Left lung (tissue), 10 donors: ENCODE data around the gene RAB5IF. TPM values are rescaled to one million over a fixed set of nuclear protein-coding genes. Genes with fewer than 3 reads are reported as not detected.

Experiments
- ATAC-seq: fragments of 200-7000 bp; cut with Tn5 transposase; one replicate; pipeline ENCODE4 v1.9.1; 2020; ENCODE audit warnings: moderate library complexity
- DNase-seq, 4 donors: peaks; one replicate each; pipeline ENCODE4 v3.0.0-alpha.2; 2013 to 2020
- H3K27ac ChIP-seq, 2 donors: fragments of 200-600 bp; sonication (generic) in 1 of 2; one replicate each; pipeline versions ENCODE4 v1.5.0 to v1.8.0; 2020 to 2021
- H3K27me3 ChIP-seq, 2 donors: fragments of 200-600 bp; sonication (generic) in 1 of 2; one replicate each; pipeline versions ENCODE4 v1.5.0 to v1.8.0; 2020 to 2021
- H3K36me3 ChIP-seq, 2 donors: fragments of 200-600 bp; sonication (generic) in 1 of 2; one replicate each; pipeline versions ENCODE4 v1.5.0 to v1.8.0; 2020 to 2021
- H3K4me1 ChIP-seq, 2 donors: fragments of 200-600 bp; one replicate each; pipeline ENCODE4 v1.8.0; 2021
- H3K4me3 ChIP-seq, 2 donors: fragments of 200-600 bp; sonication (generic) in 1 of 2; one replicate each; pipeline versions ENCODE4 v1.5.0 to v1.8.0; 2020 to 2021; ENCODE audit warnings: mild to moderate bottlenecking in 1 of 2
- H3K9me3 ChIP-seq, 2 donors: fragments of 200-600 bp; sonication (generic) in 1 of 2; one replicate each; pipeline versions ENCODE4 v1.5.0 to v1.8.0; 2020 to 2021
- intact Hi-C, 2 donors: fragments of 100-400 bp; cut with DNase I; formaldehyde crosslinking; loops; one replicate each; pipeline versions ENCODE4 v1.11.2 to v1.14.2; 2022
- polyA plus RNA-seq, 6 donors: library from polyadenylated mRNA; unstranded; fragments of 120-200 nt; gene quantifications; one replicate each; pipeline ENCODE4 v1.2.1, GENCODE V29; 2013; ENCODE audit not compliant: insufficient read length in 6 of 6
- total RNA-seq, 2 donors: library from RNA; stranded (reverse); fragmentation: NEBNext Ultra II Directional; extraction: Animal tissue kit (Norgen Biotek cat#: 25700); gene quantifications; one replicate each; pipeline ENCODE4 v1.2.1, GENCODE V29; 2021
- TF ChIP-seq, protein P1 (sequence below), 2 donors: fragments of 200-600 bp; sonication (generic) in 1 of 2; IDR thresholded peaks; one replicate each; pipeline versions ENCODE4 v1.5.0 to v1.8.0; 2021; ENCODE audit warnings: antibody characterized with exemption in 2 of 2
- donor health status: DM: no; HTN: yes; CAD: no.
- donor health status: DM: no; HTN: no; CAD: no.

Gene RAB5IF
- total and polyA plus RNA-seq, 8 donors, result 42.2 to 167 (median 48.3) TPM

- H3K4me3 ChIP-seq, result no peak overlapping the region
- no peak overlapping the region for H3K27ac ChIP-seq
- no peaks in the 10 kb centered on the region for H3K27me3 ChIP-seq
- no peaks in the 10 kb centered on the region for H3K4me1 ChIP-seq
- peaks cover 0 to 53% of the 10 kb centered on the region in 2 donors for H3K36me3 ChIP-seq
- intact Hi-C loops, result no loop called here
- no peak for ATAC-seq
- DNase-seq, result no peak
- no peaks in the 10 kb centered on the region for H3K9me3 ChIP-seq
- TF ChIP-seq, protein P1, sequence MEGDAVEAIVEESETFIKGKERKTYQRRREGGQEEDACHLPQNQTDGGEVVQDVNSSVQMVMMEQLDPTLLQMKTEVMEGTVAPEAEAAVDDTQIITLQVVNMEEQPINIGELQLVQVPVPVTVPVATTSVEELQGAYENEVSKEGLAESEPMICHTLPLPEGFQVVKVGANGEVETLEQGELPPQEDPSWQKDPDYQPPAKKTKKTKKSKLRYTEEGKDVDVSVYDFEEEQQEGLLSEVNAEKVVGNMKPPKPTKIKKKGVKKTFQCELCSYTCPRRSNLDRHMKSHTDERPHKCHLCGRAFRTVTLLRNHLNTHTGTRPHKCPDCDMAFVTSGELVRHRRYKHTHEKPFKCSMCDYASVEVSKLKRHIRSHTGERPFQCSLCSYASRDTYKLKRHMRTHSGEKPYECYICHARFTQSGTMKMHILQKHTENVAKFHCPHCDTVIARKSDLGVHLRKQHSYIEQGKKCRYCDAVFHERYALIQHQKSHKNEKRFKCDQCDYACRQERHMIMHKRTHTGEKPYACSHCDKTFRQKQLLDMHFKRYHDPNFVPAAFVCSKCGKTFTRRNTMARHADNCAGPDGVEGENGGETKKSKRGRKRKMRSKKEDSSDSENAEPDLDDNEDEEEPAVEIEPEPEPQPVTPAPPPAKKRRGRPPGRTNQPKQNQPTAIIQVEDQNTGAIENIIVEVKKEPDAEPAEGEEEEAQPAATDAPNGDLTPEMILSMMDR (IDR thresholded peaks at IDR 0.05), result no peak
These were observed 47.9 kb downstream of the RAB5IF start for GRCh38 chr20:36653456-36653855.

DNA sequence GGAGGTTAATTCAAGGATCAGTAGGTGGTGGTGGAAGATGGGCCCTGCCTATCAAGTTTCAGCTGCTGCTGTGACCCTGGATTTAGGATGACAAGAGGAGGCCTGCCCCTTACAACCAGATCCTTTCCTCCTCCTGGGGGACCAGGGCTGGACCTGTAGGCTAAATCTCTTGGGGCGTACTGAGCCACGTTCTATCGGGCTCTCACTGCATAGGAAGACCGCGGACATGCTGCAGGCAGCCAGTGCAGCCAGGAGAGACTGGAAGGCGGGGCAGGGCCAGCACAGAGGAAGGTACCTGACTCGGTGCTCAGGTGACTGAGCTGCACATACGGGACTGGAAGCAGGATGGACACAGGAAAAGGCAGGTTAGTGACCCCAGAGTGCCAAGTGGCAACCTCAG is 48.9 kb downstream of the RAB5IF start:
- intact Hi-C loops, result no loop called here
- no peak overlapping the region for H3K27ac ChIP-seq
- H3K4me1 ChIP-seq, result no peaks in the 10 kb centered on the region
- DNase-seq (no peak), ATAC-seq (no peak)
- H3K27me3 ChIP-seq, result no peaks in the 10 kb centered on the region
- TF ChIP-seq, protein P1 (IDR thresholded peaks at IDR 0.05), result no peak
- no peak overlapping the region for H3K4me3 ChIP-seq
- H3K36me3 ChIP-seq, result peaks cover 0 to 55% of the 10 kb centered on the region in 2 donors
- no peaks in the 10 kb centered on the region for H3K9me3 ChIP-seq

GRCh38 chr20:36655004-36655403 is 49.4 kb downstream of the RAB5IF start:
- TF ChIP-seq, protein P1 (IDR thresholded peaks at IDR 0.05), result no peak
- no peaks in the 10 kb centered on the region for H3K27me3 ChIP-seq
- no peak for ATAC-seq
- H3K27ac ChIP-seq, result no peak overlapping the region
- no peak for DNase-seq
- H3K4me3 ChIP-seq, result no peak overlapping the region
- intact Hi-C loops, result no loop called here
- H3K36me3 ChIP-seq, result peaks cover 0 to 60% of the 10 kb centered on the region in 2 donors
- H3K4me1 ChIP-seq, result no peaks in the 10 kb centered on the region
- H3K9me3 ChIP-seq, result no peaks in the 10 kb centered on the region

- DNase-seq (no peak), ATAC-seq (no peak)
- Histone ChIP-seq H3K27ac (no peak overlapping the region), H3K36me3 (peaks cover 0 to 58% of the 10 kb centered on the region in 2 donors), H3K9me3 (no peaks in the 10 kb centered on the region), H3K27me3 (no peaks in the 10 kb centered on the region), H3K4me1 (no peaks in the 10 kb centered on the region), H3K4me3 (no peak overlapping the region)
- TF ChIP-seq, protein P1 (IDR thresholded peaks at IDR 0.05), result no peak
- intact Hi-C loops, result no loop called here
These were observed 51.2 kb downstream of the RAB5IF start for GRCh38 chr20:36656733-36657132.

- TF ChIP-seq, protein P1 (IDR thresholded peaks at IDR 0.05), result no peak
- intact Hi-C loops, result no loop called here
These were observed 52.7 kb downstream of the RAB5IF start for GRCh38 chr20:36658300-36658699.

More at GRCh38 chr20:36658300-36658699, 52.7 kb downstream of the RAB5IF start:
- H3K27me3 ChIP-seq, result no peaks in the 10 kb centered on the region
- DNase-seq (no peak), ATAC-seq (no peak)
- no peak overlapping the region for H3K4me3 ChIP-seq
- no peak overlapping the region for H3K27ac ChIP-seq
- H3K9me3 ChIP-seq, result no peaks in the 10 kb centered on the region
- peaks cover 0 to 45% of the 10 kb centered on the region in 2 donors for H3K36me3 ChIP-seq
- H3K4me1 ChIP-seq, result peaks cover 0 to 7% of the 10 kb centered on the region in 2 donors

Other genes with a start within 250 kb of the RAB5IF start
- 100 to 1,000 TPM; 319 to 344 TPM for gene MYL9, start 64.3 kb upstream of the RAB5IF start, total RNA-seq
- gene MYL9, start 64.3 kb upstream of the RAB5IF start, polyA plus RNA-seq, result 100 to 1,000 TPM; 198 to 348 (median 234) TPM
- 10 to 100 TPM; 11.2 to 11.5 TPM for gene TGIF2, start 32.2 kb upstream of the RAB5IF start, total RNA-seq
- 10 to 100 TPM; 41.6 to 52.1 (median 43.7) TPM for gene TGIF2, start 32.2 kb upstream of the RAB5IF start, polyA plus RNA-seq
- gene SLA2, start 40.4 kb downstream of the RAB5IF start, total RNA-seq, result 1 to 10 TPM in 1 of 2 donors, under 1 TPM in 1; 0.87 to 1.8 TPM
- gene SLA2, start 40.4 kb downstream of the RAB5IF start, polyA plus RNA-seq, result 1 to 10 TPM in 4 of 6 donors, under 1 TPM in 2; 0.95 to 1.4 (median 1.1) TPM
- gene NDRG3, start 140.3 kb downstream of the RAB5IF start, total RNA-seq, result 10 to 100 TPM; 28.6 to 37.9 TPM
- 10 to 100 TPM; 30.9 to 41.2 (median 33.9) TPM for gene NDRG3, start 140.3 kb downstream of the RAB5IF start, polyA plus RNA-seq
- gene DSN1, start 168.0 kb downstream of the RAB5IF start, total RNA-seq, result 10 to 100 TPM; 14.5 to 16.6 TPM
- 10 to 100 TPM; 15.4 to 24.7 (median 20.9) TPM for gene DSN1, start 168.0 kb downstream of the RAB5IF start, polyA plus RNA-seq